ENCODE data around the gene PPP2R1B. TPM values are rescaled to one million over a fixed set of nuclear protein-coding genes. Genes with fewer than 3 reads are reported as not detected.

The PPP2R1B gene
- total RNA-seq, 4 donors from 2014 or later: 18.7 to 22.4 (median 20.7) TPM

Other genes with a start within 250 kb of the PPP2R1B start
- gene LAYN, start 225.7 kb downstream of the PPP2R1B start, total RNA-seq: 1 to 10 TPM; 1.9 to 3.0 (median 2.1) TPM
- gene SIK2, start 163.9 kb downstream of the PPP2R1B start, total RNA-seq: 10 to 100 TPM; 15.4 to 19.5 (median 18.9) TPM
- gene ALG9, start 105.2 kb upstream of the PPP2R1B start, total RNA-seq: 10 to 100 TPM; 24.4 to 38.1 (median 29.0) TPM
- 1 to 10 TPM; 2.9 to 6.2 (median 4.1) TPM for gene FDXACB1, start 112.8 kb upstream of the PPP2R1B start, total RNA-seq
- gene CFAP68, start 113.2 kb upstream of the PPP2R1B start, total RNA-seq: 10 to 100 TPM; 26.2 to 45.2 (median 29.1) TPM
- 100 to 1,000 TPM; 130 to 209 (median 200) TPM for gene CRYAB, start 145.4 kb upstream of the PPP2R1B start, total RNA-seq
- 1 to 10 TPM in 3 of 4 donors, not detected in 1; 1.2 to 6.7 (median 1.5) TPM for gene HSPB2, start 146.3 kb upstream of the PPP2R1B start, total RNA-seq
- 10 to 100 TPM in 3 of 4 donors, 1 to 10 TPM in 1; 6.2 to 16.1 (median 12.4) TPM for gene C11orf52, start 152.5 kb upstream of the PPP2R1B start, total RNA-seq
- 10 to 100 TPM; 13.6 to 21.5 (median 20.3) TPM for gene DIXDC1, start 171.0 kb upstream of the PPP2R1B start, total RNA-seq